Hematopoietic multipotent progenitor cell treated with erythropoietin and hydrocortisone succinate and interleukin-3 and kit ligand, for 15 days (in vitro differentiated cells): ENCODE measurements around the gene LHFPL3.
"Not testable (repeated sequence)": the region's sequence is repeated elsewhere in the genome, so short reads cannot be mapped to it uniquely, and the experiment has no call there.

Experiments
- DNase-seq: peaks from one replicate; pipeline ENCODE4 v3.0.0-alpha.2; 2015; ENCODE audit warnings: low spot score

Gene LHFPL3

DNA sequence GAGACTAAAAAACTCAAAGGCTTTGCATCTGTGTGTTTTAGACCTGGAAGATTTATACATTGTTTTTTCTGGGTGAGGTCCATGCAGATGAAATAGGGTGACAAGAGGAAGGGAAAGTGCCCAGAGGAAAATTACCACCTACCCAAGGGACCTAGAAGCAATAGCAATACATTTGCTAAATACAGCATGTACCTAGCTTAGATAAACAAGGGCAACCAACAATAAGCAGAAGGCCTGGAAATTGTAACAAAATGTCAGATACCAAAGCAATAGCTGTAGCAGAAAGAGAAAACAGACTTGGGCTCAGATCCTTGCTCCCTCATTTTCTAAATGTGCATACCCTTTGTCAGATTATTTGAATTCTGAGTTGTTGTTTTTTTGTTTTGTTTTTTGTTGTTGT lies 367.2 kb downstream of the LHFPL3 start:
- DNase-seq = no peak

GRCh38 chr7:104700336-104700735 lies 371.9 kb downstream of the LHFPL3 start:
- no peak for DNase-seq

DNA sequence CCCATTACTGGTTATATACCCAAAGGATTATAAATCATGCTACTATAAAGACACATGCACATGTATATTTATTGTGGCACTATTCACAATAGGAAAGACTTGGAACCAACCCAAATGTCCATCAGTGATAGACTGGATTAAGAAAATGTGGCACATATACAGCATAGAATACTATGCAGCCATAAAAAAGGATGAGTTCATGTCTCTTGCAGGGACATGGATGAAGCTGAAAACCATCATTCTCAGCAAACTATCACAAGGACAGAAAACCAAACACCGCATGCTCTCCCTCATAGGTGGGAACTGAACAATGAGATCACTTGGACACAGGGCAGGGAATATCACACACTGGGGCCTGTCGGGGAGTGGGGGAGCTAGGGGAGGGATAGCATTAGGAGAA lies 392.6 kb downstream of the LHFPL3 start:
- DNase-seq = not testable (repeated sequence)

- no peak for DNase-seq
These were observed 394.6 kb downstream of the LHFPL3 start for GRCh38 chr7:104723001-104723400.

DNA sequence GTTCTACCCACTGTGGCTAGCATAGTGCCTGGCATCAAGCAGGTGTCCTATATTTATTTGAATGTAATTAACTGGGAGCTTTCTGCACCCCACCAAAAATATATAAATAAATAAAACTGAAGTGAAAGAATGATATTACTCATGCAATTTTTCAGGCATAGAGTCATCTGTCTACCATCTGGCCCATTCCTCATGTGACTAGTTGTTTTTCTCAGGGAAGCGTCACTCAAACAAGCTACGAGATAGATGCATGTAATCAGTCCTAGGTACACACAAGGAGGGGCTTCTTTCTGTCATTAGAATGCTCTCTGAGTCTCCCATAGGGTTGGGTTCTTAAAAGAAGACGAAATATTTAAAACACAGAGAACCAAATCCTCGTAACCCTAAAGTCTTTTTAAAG lies 430.1 kb downstream of the LHFPL3 start:
- DNase-seq = no peak

GRCh38 chr7:104761892-104762291 lies 433.5 kb downstream of the LHFPL3 start:
- DNase-seq = no peak

DNA sequence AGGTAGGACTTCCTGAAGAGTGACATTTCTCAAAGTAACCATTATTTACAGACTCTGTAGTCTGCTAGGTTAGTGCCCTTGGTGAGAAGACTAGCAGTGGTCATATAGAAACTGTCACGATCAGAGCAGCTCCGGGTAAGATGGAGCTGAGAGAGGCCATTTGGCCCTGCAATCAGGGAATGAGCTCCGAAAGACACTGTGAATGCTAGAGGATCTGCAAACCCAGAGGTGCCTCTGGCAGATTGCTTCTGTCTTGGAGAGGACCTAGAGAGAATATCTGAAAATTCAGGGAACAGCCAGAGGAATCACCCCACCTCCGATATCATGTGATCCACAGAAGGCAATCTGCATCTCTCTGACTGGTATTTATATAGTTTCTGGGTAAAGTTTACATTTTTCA lies 438.7 kb downstream of the LHFPL3 start:
- no peak for DNase-seq

GRCh38 chr7:104767826-104768536 lies 439.6 kb downstream of the LHFPL3 start:
- DNase-seq = no peak

DNA sequence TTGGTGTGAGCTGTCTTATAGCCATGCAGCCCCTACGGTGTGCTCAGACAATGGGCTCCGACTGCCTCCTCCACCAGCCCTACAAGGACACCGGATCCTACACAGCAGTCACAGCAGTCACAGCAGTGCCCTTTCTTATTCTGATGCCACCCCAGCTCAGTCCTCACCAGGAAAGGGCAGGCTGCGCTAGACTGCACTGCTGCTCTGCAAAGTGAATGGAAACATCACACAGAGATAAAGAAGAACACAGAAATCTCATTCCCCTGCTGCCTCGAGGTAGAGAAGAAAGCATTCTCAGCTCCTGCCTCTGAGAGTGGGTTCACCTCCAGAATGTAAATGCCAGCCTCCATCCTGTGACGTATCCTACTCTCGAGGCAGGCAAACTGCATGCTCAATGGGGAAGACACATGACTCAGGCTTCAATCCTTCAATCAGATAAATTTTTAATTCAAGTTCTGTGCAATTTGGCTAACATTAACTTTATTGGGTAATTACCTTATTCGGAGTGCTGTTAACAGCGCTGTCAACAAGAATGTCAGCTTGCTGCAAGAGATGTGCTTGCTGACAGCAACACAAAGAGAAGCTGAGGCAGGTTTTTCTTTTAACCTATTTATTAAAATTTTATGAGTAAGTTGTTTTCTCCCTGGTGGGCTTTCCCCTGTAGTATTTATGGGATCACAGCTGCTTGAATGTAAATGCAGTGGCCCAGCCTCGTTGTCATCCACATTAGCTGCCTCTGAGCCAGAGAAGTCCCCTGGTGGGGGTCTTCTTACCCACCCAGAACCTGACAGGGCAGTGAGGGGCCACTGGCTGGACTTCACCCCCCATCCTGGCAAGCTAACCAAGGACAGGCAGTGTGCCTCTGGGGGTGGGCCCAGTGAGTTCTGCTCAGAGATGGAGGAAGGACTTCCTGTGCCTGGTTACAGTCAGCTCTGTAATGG lies 444.3 kb downstream of the LHFPL3 start:
- DNase-seq = no peak

DNA sequence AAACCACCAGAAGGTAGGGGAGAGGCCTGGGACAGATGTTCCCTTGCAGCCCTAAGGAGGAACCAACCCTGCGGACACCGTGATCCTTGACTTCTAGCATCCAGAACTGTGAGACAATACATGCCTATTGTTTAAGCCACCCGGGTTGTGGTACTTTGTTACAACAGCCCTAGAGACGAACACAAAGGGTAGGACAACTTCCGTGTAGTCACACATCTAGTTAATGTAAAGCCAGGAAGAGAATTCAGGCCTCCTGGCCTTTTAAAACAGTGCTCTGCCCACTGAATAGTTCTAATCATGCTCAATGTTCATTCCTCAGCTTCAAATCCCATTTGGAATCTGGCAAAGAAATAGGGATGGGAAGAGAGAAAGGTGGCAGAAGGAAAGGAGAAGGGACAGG lies 445.4 kb downstream of the LHFPL3 start:
- no peak for DNase-seq

GRCh38 chr7:104775531-104775930 lies 447.1 kb downstream of the LHFPL3 start:
- no peak for DNase-seq

GRCh38 chr7:104777301-104777800 lies 448.9 kb downstream of the LHFPL3 start:
- DNase-seq = no peak

DNA sequence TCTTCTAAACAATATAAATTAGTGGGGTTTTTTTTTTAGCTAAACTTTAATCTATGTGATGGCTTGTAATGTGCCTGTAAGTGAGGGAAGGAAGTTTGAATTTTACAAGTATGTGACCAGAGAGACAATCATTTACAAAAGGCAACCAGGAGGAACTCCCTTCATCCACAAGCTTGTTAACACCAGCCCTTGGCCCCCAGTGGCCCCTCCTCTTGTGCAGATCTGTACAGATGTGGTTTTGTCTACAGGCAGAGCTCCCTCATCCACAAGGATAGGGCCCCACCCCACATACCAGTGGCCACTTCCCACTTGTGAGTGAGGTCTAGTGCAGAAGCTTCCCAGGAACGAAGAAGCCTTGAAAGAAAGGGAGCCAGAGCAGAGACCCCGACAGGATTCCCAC lies 451.5 kb downstream of the LHFPL3 start:
- no peak for DNase-seq

- no peak for DNase-seq
These were observed 456.3 kb downstream of the LHFPL3 start for GRCh38 chr7:104784686-104785085.

- no peak for DNase-seq
These were observed 461.4 kb downstream of the LHFPL3 start for GRCh38 chr7:104789780-104790179.

DNA sequence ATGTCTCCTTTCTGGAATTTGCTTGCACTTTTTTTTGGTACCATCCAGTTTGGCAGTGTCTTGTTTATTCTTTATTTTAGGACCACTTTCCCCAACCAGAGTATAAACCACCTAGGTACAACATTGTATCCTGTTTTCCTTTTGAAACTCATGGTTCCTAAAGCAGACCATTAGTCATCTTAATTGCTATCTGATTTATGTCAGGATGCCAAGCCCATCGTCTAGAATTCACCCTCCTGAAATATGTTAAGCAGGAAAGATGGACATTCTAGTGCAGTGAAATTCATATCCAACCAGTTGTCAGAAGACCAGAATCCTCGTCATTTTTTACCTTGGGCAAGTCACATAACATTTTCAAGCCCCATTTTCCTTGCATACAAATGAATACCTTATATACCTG lies 462.0 kb downstream of the LHFPL3 start:
- DNase-seq = no peak

DNA sequence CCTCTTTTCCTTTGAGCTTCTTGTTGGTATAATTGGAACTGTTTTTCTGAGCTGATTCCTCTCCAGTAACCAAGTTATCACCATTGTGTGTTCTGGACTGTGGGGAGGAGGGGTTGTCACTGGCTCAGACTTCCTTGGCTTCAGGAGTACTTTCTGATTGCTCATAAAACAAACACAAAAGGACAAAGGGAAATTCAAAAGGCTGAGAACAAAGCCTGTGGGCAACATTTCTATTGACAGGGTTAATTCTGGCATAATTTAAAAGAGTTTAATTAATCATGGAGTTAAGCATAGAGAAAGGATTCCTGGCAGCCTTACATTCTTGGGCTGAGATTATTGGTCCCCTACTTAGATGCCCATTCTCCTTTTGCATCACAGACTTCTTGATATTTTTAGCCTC lies 462.7 kb downstream of the LHFPL3 start:
- DNase-seq = no peak

DNA sequence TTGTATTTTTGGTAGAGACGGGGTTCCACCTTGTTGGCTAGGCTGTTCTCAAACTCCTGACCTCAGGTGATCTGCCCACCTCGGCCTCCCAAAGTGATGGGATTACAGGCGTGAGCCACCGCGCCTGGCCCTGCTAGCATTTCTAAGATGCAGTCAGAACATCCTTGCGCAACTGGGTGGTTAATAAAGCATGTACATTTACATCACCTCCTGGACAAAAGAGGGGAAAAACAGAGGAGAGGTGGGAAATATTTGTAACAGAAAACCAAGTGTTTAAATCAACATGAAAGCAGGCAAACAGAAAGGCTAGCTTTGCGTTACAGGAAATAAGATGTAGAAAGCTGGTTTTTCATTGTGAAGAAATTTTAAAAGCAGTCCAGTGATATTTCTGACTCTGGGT lies 464.7 kb downstream of the LHFPL3 start:
- DNase-seq = no peak

GRCh38 chr7:104794154-104794553 lies 465.8 kb downstream of the LHFPL3 start:
- DNase-seq = no peak

GRCh38 chr7:104794589-104794988 lies 466.2 kb downstream of the LHFPL3 start:
- no peak for DNase-seq

DNA sequence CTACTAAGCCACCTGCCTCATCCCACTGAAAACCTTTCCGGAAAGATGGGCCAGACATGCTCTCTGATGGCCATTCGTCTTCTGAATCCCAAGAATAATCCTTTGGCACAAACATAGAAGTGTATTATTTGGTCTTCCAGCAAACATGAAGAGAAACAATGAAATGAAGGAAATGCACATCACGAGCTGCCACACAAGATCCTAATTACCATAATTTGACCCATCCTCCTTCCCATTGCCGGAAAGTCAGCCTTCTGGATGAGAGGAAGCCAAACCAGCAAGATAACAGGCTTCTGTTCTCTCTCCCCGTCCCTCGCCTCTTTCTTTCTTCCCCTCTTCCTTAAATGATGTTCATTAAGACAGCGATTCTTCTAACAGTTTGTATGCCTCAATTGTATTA lies 466.7 kb downstream of the LHFPL3 start:
- DNase-seq = no peak

GRCh38 chr7:104795616-104796398 lies 467.4 kb downstream of the LHFPL3 start:
- DNase-seq = no peak
